RWPE1 (cell line): ENCODE data around the gene CRIP3.
"Not testable (repeated sequence)": the region's sequence is repeated elsewhere in the genome, so short reads cannot be mapped to it uniquely, and the experiment has no call there.

Experiments
- CTCF ChIA-PET: fragments of 350-600 bp; sonication (Branson Sonifier 250); formaldehyde crosslinking; extraction: SDS; loops from one replicate; lab custom pipeline; 2021; lab: Yijun Ruan, JAX
- POLR2A ChIA-PET: fragments of 400-600 bp; formaldehyde crosslinking; extraction: SDS; loops from one replicate; lab custom pipeline; 2020; ENCODE audit warnings: antibody characterized with exemption; ENCODE audit not compliant: low non-redundant PET; lab: Yijun Ruan, JAX
- DNase-seq: peaks from one replicate; pipeline ENCODE4 v3.0.0; 2012; ENCODE audit warnings: low spot score
- H3K27ac ChIP-seq: fragments of 450-650 bp; 2 replicates; pipeline ENCODE4 v1.5.1; 2017
- CTCF ChIP-seq: fragments of 450-650 bp; conservative IDR thresholded peaks from 2 replicates; pipeline ENCODE4 v1.5.1; 2017; ENCODE audit warnings: low read depth, mild to moderate bottlenecking

The CRIP3 gene

GRCh38 chr6:43303751-43304331 is 4.8 kb downstream of the CRIP3 start:
- POLR2A ChIA-PET = no interaction called here
- TF ChIP-seq CTCF = no peak
- DNase-seq = no peak
- CTCF ChIA-PET = interaction anchor here (0.6 kb wide), 1 partner anchor 40 kb away, joined by 3 read pairs; no protein-coding TSS in a partner anchor
- H3K27ac ChIP-seq = no peak overlapping the region

GRCh38 chr6:43303006-43303405 is 5.6 kb downstream of the CRIP3 start:
- POLR2A ChIA-PET, H3K27ac ChIP-seq, CTCF ChIA-PET, DNase-seq: not testable (repeated sequence)

- ChIA-PET CTCF (no interaction called here), POLR2A (no interaction called here)
- H3K27ac ChIP-seq = no peak overlapping the region
- no peak for TF ChIP-seq CTCF
- DNase-seq = no peak
Observed at GRCh38 chr6:43302126-43302525, 6.5 kb downstream of the CRIP3 start.

GRCh38 chr6:43301081-43301870 is 7.3 kb downstream of the CRIP3 start:
- ChIA-PET CTCF (no interaction called here), POLR2A (no interaction called here)
- no peak for TF ChIP-seq CTCF
- no peak overlapping the region for H3K27ac ChIP-seq
- no peak for DNase-seq

GRCh38 chr6:43299338-43300293 is 9.0 kb downstream of the CRIP3 start:
- no peak overlapping the region for H3K27ac ChIP-seq
- no peak for TF ChIP-seq CTCF
- ChIA-PET CTCF (interaction anchor here (0.7 kb wide), 1 partner anchor 31 kb away, joined by 3 read pairs; no protein-coding TSS in a partner anchor), POLR2A (no interaction called here)
- DNase-seq = no peak

GRCh38 chr6:43298565-43299337 is 9.9 kb downstream of the CRIP3 start:
- no peak overlapping the region for H3K27ac ChIP-seq
- CTCF ChIA-PET = interaction anchor here (0.7 kb wide), 2 partner anchors 31 to 240 kb away, joined by 3 read pairs; no protein-coding TSS in a partner anchor
- POLR2A ChIA-PET = no interaction called here
- DNase-seq = no peak
- no peak for TF ChIP-seq CTCF
